ENCODE data around the gene RAB11FIP4. TPM values are rescaled to one million over a fixed set of nuclear protein-coding genes. Genes with fewer than 3 reads are reported as not detected.

Gene RAB11FIP4
- total and polyA plus RNA-seq, 7 donors = 0.66 to 32.5 (median 1.8) TPM

- intact Hi-C loops (cut with DNase I) = no loop called here
- WGBS, 2 donors = 58 to 59% methylated on average over 18 of the region's 18 CpGs
- Histone ChIP-seq H3K27me3 (peaks cover 17 to 43% (median 42%) of the 10 kb centered on the region in 3 donors), H3K4me1 (peaks cover 0 to 16% (median 12%) of the 10 kb centered on the region in 4 donors), H3K4me3 (no peak overlapping the region), H3K9me3 (no peaks in the 10 kb centered on the region), H3K36me3 (no peaks in the 10 kb centered on the region), H3K27ac (no peak overlapping the region)
- TF ChIP-seq POLR2A (IDR thresholded peaks at IDR 0.05) (no peak), EP300 (IDR thresholded peaks at IDR 0.05) (no peak), POLR2AphosphoS5 (IDR thresholded peaks at IDR 0.05) (no peak), CTCF (IDR thresholded peaks at IDR 0.05) (peak; percentile 17 to 40 (median 27))
- DNase-seq = no peak
These were observed 2.5 kb upstream of the RAB11FIP4 start for GRCh38 chr17:31388770-31389656.

GRCh38 chr17:31389657-31390381 is 1.7 kb upstream of the RAB11FIP4 start:
- intact Hi-C loops (cut with DNase I) = loop anchor here (5.0 kb wide), 1 partner anchor 137 kb away; no protein-coding TSS in a partner anchor
- Histone ChIP-seq H3K27me3 (peaks cover 17 to 51% (median 45%) of the 10 kb centered on the region in 3 donors), H3K9me3 (no peaks in the 10 kb centered on the region), H3K27ac (no peak overlapping the region), H3K4me1 (peaks cover 0 to 16% (median 12%) of the 10 kb centered on the region in 4 donors), H3K4me3 (no peak overlapping the region), H3K36me3 (no peaks in the 10 kb centered on the region)
- WGBS, 2 donors = 68 to 69% methylated on average over 22 of the region's 22 CpGs
- DNase-seq = no peak
- TF ChIP-seq EP300 (IDR thresholded peaks at IDR 0.05) (no peak), CTCF (IDR thresholded peaks at IDR 0.05) (no peak), POLR2AphosphoS5 (IDR thresholded peaks at IDR 0.05) (no peak), POLR2A (IDR thresholded peaks at IDR 0.05) (no peak)

- no peak for TF ChIP-seq POLR2AphosphoS5 (IDR thresholded peaks at IDR 0.05)
- TF ChIP-seq CTCF (IDR thresholded peaks at IDR 0.05) = no peak
- no peak for TF ChIP-seq EP300 (IDR thresholded peaks at IDR 0.05)
- no peak for TF ChIP-seq POLR2A (IDR thresholded peaks at IDR 0.05)
- H3K4me1 ChIP-seq = peaks cover 0 to 16% (median 12%) of the 10 kb centered on the region in 4 donors
- H3K27ac ChIP-seq = no peak overlapping the region
- no peaks in the 10 kb centered on the region for H3K9me3 ChIP-seq
- WGBS, 2 donors = 74% methylated on average over 8 of the region's 8 CpGs
- no peak for DNase-seq
- no peak overlapping the region for H3K4me3 ChIP-seq
- intact Hi-C loops (cut with DNase I) = loop anchor here (5.0 kb wide), 1 partner anchor 137 kb away; no protein-coding TSS in a partner anchor
- no peaks in the 10 kb centered on the region for H3K36me3 ChIP-seq
- peaks cover 17 to 57% (median 46%) of the 10 kb centered on the region in 3 donors for H3K27me3 ChIP-seq
These were observed 1.1 kb upstream of the RAB11FIP4 start for GRCh38 chr17:31390426-31390747.

- no peak overlapping the region for H3K27ac ChIP-seq
- H3K36me3 ChIP-seq = no peaks in the 10 kb centered on the region
- H3K4me1 ChIP-seq = peaks cover 0 to 16% (median 12%) of the 10 kb centered on the region in 4 donors
- DNase-seq = no peak
- peak overlapping the region; percentile 16 to 54 (median 46) for H3K4me3 ChIP-seq
- TF ChIP-seq EP300 (IDR thresholded peaks at IDR 0.05) (no peak), POLR2A (IDR thresholded peaks at IDR 0.05) (no peak), POLR2AphosphoS5 (IDR thresholded peaks at IDR 0.05) (no peak), CTCF (IDR thresholded peaks at IDR 0.05) (no peak)
- H3K27me3 ChIP-seq = peaks cover 17 to 62% (median 51%) of the 10 kb centered on the region in 3 donors
- intact Hi-C loops (cut with DNase I) = loop anchor here (5.0 kb wide), 1 partner anchor 136 kb away; no protein-coding TSS in a partner anchor
- H3K9me3 ChIP-seq = no peaks in the 10 kb centered on the region
- 13 to 14% methylated on average over 56 of the region's 56 CpGs for WGBS, 2 donors
These were observed 553 bp upstream of the RAB11FIP4 start for GRCh38 chr17:31390748-31391495.
